ENCODE measurements around the gene ADORA1.

GRCh38 chr1:203159844-203160243, 32.3 kb downstream of the ADORA1 start:
- no peak for TF ChIP-seq CTCF (IDR thresholded peaks at IDR 0.05; ENCODE audit: low read length)
- TF ChIP-seq EZH2 (IDR thresholded peaks at IDR 0.05; ENCODE audit: borderline replicate concordance, low read length): no peak

Measured in OCI-LY1 (cell line).